Sigmoid colon (tissue), 4 donors: ENCODE results near the gene SNRPD3.
"Not testable (repeated sequence)": the region's sequence is repeated elsewhere in the genome, so short reads cannot be mapped to it uniquely, and the experiment has no call there.

Experiments
- CTCF ChIP-seq, 4 experiments: fragments of 450-650 bp in 3 of 4; fragments of 200-600 bp in 1 of 4; IDR thresholded peaks; one replicate each; pipeline ENCODE4 v1.5.1; 2016 to 2019; ENCODE audit warnings: antibody characterized with exemption in 4 of 4, mild to moderate bottlenecking in 3 of 4, moderate library complexity in 2 of 4
- EP300 ChIP-seq, 4 donors: sonication (generic); formaldehyde crosslinking; IDR thresholded peaks; one replicate each; pipeline ENCODE4 v1.6.1; 2017; ENCODE audit warnings: antibody characterized with exemption in 4 of 4
- POLR2A ChIP-seq, 2 donors: fragments of 450-650 bp; IDR thresholded peaks; one replicate each; pipeline ENCODE4 v1.6.1; 2016; ENCODE audit warnings: antibody characterized with exemption in 2 of 2, mild to moderate bottlenecking in 2 of 2, moderate library complexity in 2 of 2
- POLR2AphosphoS5 ChIP-seq, 4 donors: sonication (generic); formaldehyde crosslinking; IDR thresholded peaks; one replicate each; pipeline ENCODE4 v1.6.1; 2017; ENCODE audit warnings: antibody characterized with exemption in 4 of 4

- TF ChIP-seq POLR2A, POLR2AphosphoS5, EP300, CTCF (IDR thresholded peaks at IDR 0.05): not testable (repeated sequence)
These were observed 48.2 kb downstream of the SNRPD3 start for GRCh38 chr22:24603770-24604629.
